Stimulated activated memory B cell treated with anti-CD40 and anti-IgM and Interleukin-4, amounts not matched to agents 10 μg/mL and 1 μg/mL and 100 μg/mL, for 72 hours (primary cell): ENCODE data around the gene PRSS27.

Source experiments
- ATAC-seq: fragments of 150-1000 bp; cut with Tn5 transposase; 2 replicates; pipeline ENCODE4 v1.10.0; 2021
- H3K27ac Mint-ChIP-seq: one replicate; pipeline ENCODE4 v1.8.0; 2022; ENCODE audit warnings: mild to moderate bottlenecking, mixed read lengths
- H3K27me3 Mint-ChIP-seq: one replicate; pipeline ENCODE4 v1.8.0; 2022; ENCODE audit warnings: mixed read lengths
- H3K36me3 Mint-ChIP-seq: one replicate; pipeline ENCODE4 v1.8.0; 2022; ENCODE audit warnings: mixed read lengths
- H3K4me1 Mint-ChIP-seq: one replicate; pipeline ENCODE4 v1.8.0; 2022; ENCODE audit warnings: mixed read lengths
- H3K4me3 Mint-ChIP-seq: one replicate; pipeline ENCODE4 v1.8.0; 2022; ENCODE audit warnings: mild to moderate bottlenecking, moderate library complexity, mixed read lengths
- H3K9me3 Mint-ChIP-seq: one replicate; pipeline ENCODE4 v1.8.0; 2022; ENCODE audit warnings: mixed read lengths

PRSS27 gene

DNA sequence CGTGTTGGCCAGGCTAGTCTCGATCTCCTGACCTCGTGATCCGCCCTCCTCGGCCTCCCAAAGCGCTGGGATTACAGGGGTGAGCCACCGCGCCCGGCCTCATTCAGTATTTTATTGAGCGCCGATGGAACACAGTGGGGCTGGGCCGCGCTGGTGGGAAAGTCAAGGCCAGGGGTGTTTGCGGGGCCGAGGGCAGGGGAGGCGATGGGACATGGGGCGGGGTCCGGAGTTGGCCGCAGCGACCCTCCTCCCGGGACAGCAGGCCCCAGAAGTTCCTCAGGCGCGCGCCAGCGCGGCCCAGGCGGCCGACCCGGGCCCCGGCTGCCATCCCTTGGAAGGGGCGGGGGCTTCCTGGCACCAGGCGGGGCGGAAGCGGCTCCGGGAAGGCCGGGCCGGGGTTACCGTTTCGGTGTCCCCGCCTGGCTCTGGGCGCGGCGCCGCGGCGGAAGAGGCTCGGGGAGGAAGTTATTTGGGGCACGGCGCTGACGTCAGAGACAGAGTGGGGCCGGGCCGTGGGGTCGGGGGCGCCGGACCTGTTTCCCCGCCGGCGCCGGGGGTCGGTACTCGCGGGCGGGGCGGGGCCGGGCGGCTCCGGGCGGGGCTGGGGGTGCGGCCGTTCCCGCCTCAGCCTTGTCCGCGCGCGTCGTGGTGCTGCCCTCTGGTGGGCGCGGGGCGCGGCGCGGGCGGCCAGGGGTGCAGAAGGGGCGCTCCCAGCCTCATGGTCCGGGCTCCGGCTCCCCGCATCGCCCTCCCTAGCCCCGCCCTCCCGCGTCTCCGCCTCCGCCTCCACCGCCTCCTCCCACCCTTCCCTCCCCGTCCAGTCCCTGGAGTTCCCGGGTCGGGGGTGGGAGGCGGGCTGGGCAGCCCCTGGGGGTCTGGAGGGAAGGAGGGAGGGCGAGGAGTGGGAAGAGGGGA is 952 bp upstream of the PRSS27 start:
- H3K36me3 Mint-ChIP-seq, result no peaks in the 10 kb centered on the region
- peaks cover 6% of the 10 kb centered on the region for H3K4me1 Mint-ChIP-seq
- peak overlapping the region; percentile 88 for H3K4me3 Mint-ChIP-seq
- ATAC-seq, result peak; percentile 93
- H3K27ac Mint-ChIP-seq, result peak overlapping the region; percentile 89
- H3K9me3 Mint-ChIP-seq, result no peaks in the 10 kb centered on the region
- peaks cover 25% of the 10 kb centered on the region for H3K27me3 Mint-ChIP-seq

DNA sequence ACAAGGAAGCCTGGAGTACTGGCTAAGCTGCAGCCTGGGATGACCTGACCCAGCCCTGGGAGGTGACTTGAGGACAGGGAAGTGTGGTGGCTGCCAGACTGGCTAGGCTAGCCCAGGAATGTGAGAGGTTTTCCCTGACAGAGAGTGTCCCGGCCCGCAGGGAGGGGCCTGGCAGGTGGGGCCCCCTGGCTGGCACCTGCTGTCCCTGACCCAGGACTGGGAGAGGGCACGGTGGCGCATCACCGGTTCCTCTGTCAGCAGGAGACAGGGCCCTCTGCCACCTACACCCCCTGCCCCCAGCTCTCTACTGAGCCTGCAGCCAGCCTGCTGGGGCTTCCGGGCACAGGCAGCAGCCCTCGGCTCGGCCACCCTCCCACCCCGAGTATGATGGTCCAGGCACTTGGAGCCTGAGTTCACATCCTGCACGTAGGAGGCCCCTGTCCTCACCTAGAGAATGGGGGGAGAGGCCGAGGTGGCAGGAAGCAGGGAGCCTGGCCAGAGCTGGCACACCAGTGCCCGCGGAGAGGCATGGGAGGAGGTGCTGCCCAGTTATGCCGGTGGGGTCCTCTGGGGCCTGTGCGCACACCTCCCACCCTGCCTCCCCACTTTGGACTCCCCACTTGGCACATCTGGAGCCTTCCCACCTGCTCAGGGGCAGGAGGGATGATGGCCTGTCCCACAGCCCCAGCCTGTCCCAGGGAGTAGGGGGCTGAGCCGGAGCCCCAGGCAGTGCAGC is 528 bp downstream of the PRSS27 start:
- H3K4me3 Mint-ChIP-seq, result peak overlapping the region; percentile 29
- H3K27me3 Mint-ChIP-seq, result peaks cover 23% of the 10 kb centered on the region
- no peaks in the 10 kb centered on the region for H3K36me3 Mint-ChIP-seq
- H3K27ac Mint-ChIP-seq, result no peak overlapping the region
- no peak for ATAC-seq
- H3K4me1 Mint-ChIP-seq, result peaks cover 20% of the 10 kb centered on the region
- no peaks in the 10 kb centered on the region for H3K9me3 Mint-ChIP-seq

DNA sequence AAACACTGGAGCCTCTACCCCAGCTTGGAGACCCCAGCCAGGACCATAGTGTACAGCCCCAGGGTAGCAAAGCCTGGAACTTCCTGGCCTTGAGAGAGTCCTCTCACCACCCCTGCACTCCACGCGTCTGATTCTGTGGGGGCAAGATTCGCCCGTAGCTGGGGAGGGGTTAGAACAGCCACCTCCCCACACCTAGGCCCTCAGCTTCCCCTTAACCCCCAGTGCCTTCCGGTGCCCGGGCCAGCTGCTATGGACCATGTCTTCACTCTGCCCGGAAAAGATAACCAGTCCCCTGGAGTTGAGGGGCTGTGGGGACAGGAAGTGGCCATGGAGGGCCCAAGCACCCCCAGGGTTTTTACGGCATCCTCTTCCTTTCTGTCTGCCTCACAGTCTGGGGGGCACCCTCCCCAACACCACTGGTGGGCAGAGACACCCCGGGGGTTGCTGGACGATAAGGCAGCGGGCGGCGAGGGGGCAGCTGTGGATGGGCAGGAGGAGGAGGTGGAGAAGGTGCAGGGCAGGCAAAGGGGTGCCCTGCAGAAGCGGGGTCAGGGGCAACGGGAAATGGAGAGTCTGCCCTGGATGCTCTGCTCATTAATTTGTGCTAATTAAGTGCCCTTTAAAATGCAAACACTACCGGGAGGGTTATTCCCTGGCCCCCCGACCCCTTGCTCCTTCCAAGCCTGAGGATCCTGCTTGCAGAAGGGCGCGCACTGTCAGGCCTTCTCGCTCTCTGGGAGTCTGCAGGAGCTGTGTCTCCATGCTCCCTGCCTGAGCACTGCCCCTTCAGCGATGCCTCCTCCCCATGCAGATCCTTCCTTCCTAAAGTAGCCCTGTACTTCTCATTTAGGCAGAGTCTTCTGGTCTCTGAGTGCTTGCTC is 2.4 kb downstream of the PRSS27 start:
- H3K27ac Mint-ChIP-seq, result no peak overlapping the region
- peaks cover 26% of the 10 kb centered on the region for H3K4me1 Mint-ChIP-seq
- no peaks in the 10 kb centered on the region for H3K9me3 Mint-ChIP-seq

DNA sequence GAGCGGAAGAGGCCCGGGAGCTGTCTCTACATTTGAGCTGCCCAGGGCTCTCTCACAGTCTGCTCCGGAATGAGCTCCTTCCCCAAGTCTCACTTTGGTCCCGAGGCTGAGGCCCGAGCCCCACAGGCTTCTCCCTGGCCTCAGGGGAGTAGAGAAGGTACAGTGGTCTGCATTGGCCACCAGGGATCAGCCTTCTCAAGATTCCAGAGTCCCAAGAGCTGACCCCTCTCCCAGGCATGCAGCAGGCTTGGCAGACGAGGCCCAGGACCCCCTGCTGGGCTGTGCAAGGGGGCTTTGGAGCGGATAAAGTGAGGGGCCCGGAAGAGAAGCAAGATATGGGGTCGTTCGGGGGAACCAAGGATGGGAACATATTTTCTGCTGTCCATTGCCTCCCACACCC is 3.1 kb downstream of the PRSS27 start:
- H3K4me3 Mint-ChIP-seq, result no peak overlapping the region

More for the DNA sequence above, 2.4 kb downstream of the PRSS27 start:
- Mint-ChIP-seq H3K36me3 (no peaks in the 10 kb centered on the region), H3K4me3 (no peak overlapping the region), H3K27me3 (peaks cover 22% of the 10 kb centered on the region)
- no peak for ATAC-seq

DNA sequence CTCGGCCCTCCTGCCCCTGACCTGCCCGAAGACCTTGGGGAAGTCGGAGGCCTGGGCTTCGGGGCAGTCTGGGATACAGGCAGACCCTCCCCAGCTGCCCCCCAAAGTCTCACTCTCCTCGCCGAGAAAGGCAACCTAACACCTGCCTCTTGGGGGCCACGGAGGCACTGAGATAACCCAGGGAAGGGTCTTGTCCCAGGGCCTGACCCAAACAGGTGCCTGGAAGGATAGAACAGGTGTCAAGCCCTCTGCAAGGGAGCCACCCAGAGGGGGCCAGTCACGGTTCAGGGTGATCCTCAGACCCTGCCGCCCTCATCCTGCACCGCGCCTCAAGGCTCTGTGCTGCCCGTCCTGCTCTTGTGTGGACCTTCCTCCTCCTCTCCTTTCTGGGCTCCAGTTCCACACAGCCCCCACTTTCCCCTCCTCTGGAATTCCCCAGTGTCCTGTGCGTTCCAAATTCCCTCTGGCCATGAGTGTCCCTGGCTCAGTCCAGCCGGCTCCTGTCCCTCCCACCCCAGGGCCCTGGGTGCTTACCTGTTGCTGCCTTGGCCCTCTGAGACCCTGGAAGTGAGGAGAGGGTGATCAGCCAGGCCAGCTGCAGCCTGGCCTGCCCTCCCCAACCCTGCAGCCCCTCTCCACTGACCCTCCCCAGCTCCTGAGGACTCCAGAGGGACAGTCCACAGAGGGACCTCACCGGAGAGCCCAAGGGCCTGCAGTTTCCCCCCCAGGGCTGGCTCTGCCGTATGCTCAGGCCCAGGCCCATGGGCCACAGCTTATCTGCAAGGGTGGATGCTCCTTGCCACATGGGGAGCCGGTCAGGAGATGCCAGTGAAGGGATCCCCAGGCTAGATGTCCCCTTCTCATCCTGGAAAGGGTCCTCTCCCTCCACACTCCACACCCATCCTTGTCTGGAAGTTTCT is 3.8 kb downstream of the PRSS27 start:
- no peak for ATAC-seq
- Mint-ChIP-seq H3K36me3 (no peaks in the 10 kb centered on the region), H3K27ac (no peak overlapping the region), H3K27me3 (peaks cover 22% of the 10 kb centered on the region), H3K4me1 (peaks cover 33% of the 10 kb centered on the region), H3K9me3 (no peaks in the 10 kb centered on the region), H3K4me3 (peak overlapping the region; percentile 36)

More for the DNA sequence above, 3.1 kb downstream of the PRSS27 start:
- Mint-ChIP-seq H3K4me1 (peaks cover 26% of the 10 kb centered on the region), H3K9me3 (no peaks in the 10 kb centered on the region), H3K27ac (no peak overlapping the region), H3K36me3 (no peaks in the 10 kb centered on the region), H3K27me3 (peaks cover 22% of the 10 kb centered on the region)
- ATAC-seq, result no peak

DNA sequence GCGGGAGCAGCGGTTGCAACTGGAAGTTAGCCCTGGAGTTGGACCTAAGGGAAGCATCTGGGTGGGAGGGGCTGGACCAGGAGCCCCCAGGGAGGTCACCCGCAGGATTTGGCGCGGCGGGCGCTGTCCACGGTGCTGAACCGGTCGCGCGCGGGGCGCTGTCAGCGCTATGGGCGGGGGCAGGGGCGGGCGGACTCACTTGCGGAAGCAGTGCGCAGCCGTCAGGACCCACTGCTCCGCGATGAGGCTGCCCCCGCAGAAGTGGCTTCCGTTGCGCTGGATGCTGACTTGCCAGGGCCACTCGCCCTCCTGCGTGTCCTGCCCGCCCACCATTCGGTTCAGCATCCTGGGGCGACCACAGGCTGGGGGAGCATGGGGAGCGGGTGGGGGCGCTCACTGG is 4.5 kb downstream of the PRSS27 start:
- Mint-ChIP-seq H3K4me3 (no peak overlapping the region), H3K36me3 (peaks cover 2% of the 10 kb centered on the region), H3K27me3 (peaks cover 22% of the 10 kb centered on the region), H3K27ac (no peak overlapping the region), H3K9me3 (no peaks in the 10 kb centered on the region), H3K4me1 (peaks cover 39% of the 10 kb centered on the region)
- peak; percentile 63 for ATAC-seq

DNA sequence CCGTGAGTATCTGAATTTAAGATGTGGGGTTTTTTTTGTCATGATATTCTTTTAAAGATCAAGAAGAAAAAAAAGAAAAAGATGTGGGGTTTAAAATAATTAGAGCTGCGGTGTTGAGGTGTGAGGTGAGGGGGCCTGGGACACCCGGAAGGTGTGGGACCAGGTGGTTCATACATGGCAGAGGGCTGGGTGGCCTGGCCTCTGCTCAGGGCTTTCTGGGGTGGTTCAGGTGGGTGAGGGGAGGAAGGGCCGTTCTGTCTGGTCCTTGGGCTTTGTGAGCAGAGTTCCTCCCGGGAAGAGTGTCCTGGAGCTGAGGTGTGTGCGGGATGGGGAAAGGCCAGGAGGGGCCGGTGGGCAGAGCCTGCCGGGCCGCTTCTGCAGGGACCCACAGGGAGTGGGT is 5.0 kb downstream of the PRSS27 start:
- H3K4me1 Mint-ChIP-seq, result peaks cover 44% of the 10 kb centered on the region
- H3K4me3 Mint-ChIP-seq, result peak overlapping the region; percentile 38
- H3K36me3 Mint-ChIP-seq, result peaks cover 6% of the 10 kb centered on the region
- H3K27me3 Mint-ChIP-seq, result peaks cover 22% of the 10 kb centered on the region
- no peak for ATAC-seq
- no peaks in the 10 kb centered on the region for H3K9me3 Mint-ChIP-seq
- H3K27ac Mint-ChIP-seq, result no peak overlapping the region

DNA sequence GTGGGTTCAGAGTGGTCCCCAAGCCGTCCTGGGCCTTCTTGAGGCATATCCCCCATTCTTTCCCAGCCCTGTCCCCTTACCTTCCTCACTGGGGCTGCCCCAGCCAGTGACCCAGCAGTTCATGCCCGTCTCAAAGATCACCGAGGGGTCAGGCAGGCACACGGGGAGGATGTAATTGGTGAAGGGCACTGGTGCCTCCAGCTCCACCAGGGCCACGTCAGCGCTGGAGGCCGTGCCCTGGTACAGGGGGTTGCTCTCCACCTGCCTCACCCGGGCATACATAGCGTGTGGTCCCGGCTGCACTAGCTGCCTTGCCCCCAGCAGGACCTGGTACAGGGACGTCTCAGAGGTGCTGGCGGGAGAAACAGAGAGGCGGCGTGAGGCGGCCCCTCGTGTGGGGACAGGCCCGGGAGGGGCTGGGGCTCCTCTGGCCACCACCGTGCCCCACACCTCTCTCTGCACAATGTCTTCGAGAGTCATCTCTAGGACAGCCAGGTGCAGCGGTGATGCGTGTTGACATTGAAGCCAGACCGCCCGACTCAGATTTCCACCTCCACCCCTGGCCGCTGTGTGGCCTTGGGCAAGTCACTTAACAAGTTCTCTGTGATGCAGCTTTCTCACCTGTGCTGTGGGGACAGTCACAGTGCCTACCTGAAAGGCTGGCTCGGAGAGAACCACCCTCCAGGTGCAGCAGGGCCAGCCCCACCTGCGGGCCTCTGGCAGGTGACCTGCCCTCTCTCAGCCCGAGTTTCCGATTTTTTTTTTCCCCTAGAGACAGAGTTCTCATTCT is 5.8 kb downstream of the PRSS27 start:
- H3K4me1 Mint-ChIP-seq, result peaks cover 48% of the 10 kb centered on the region
- H3K9me3 Mint-ChIP-seq, result no peaks in the 10 kb centered on the region
- no peak for ATAC-seq
- peaks cover 6% of the 10 kb centered on the region for H3K36me3 Mint-ChIP-seq
- no peak overlapping the region for H3K4me3 Mint-ChIP-seq
- H3K27ac Mint-ChIP-seq, result no peak overlapping the region
- peaks cover 22% of the 10 kb centered on the region for H3K27me3 Mint-ChIP-seq

DNA sequence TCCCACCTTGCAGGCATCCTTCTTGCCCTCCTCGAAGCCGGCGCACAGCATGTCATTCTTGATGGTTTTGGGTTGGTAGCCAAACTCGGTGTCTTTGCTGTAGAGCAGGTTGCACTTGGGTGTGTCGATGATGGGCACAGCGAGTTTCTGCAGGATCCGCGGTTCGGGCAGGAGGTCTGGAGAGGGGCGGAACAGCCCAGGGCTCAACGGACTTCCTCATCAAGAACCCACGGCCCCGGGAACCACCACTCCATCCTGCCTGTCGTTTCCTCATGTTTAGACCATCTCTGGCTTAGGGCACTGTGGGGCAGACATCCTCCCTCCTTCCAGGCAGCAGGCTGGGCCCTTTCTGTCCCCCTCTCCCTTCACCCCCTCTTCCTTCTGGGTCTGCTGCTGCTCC is 6.5 kb downstream of the PRSS27 start:
- Mint-ChIP-seq H3K27me3 (peaks cover 22% of the 10 kb centered on the region), H3K9me3 (no peaks in the 10 kb centered on the region), H3K27ac (no peak overlapping the region), H3K4me1 (peaks cover 48% of the 10 kb centered on the region), H3K36me3 (peaks cover 6% of the 10 kb centered on the region), H3K4me3 (no peak overlapping the region)
- ATAC-seq, result no peak

DNA sequence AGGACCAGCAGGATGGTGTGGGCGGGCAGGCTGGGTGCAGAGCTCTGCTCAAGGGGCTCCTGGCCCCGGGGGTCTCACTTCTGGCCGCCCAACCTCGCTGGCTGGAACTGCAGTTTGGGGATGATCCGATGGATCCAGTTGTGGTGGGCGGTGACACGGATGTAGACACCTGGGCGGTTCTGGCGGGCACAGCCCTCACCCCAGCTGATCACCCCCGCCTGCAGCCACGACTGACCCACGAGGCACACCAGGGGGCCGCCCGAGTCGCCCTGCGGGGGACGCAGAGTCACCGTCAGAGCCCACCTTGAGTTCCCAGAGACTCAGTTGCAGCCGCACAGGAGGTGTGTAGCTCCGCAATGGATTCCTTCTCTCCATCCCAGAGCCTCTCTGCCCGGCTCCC is 7.5 kb downstream of the PRSS27 start:
- H3K9me3 Mint-ChIP-seq, result no peaks in the 10 kb centered on the region
- peaks cover 14% of the 10 kb centered on the region for H3K36me3 Mint-ChIP-seq
- H3K4me3 Mint-ChIP-seq, result no peak overlapping the region
- no peak for ATAC-seq
- H3K27me3 Mint-ChIP-seq, result peaks cover 22% of the 10 kb centered on the region
- peaks cover 48% of the 10 kb centered on the region for H3K4me1 Mint-ChIP-seq
- no peak overlapping the region for H3K27ac Mint-ChIP-seq

DNA sequence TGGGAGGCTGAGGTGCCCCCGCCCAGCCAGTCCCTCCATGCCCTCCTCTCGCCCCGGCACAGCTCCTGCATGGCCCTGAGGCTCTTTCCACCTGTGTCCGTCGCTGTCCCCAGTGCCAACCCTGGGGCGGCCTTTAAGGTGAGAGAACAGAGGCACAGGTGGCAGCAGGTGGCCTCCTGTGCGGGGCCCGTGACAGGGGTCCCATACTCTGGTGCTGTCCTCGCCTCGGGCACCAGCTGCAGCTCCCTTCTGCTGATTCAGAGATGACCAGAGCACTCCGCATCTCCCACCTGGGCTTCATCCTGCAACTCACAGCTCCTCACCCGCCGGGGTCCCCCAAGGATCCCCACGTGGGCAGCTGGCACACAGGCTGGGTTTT is 8.0 kb downstream of the PRSS27 start:
- peaks cover 48% of the 10 kb centered on the region for H3K4me1 Mint-ChIP-seq
- H3K36me3 Mint-ChIP-seq, result peaks cover 14% of the 10 kb centered on the region
- H3K27me3 Mint-ChIP-seq, result peaks cover 22% of the 10 kb centered on the region
- H3K27ac Mint-ChIP-seq, result no peak overlapping the region
- H3K9me3 Mint-ChIP-seq, result no peaks in the 10 kb centered on the region
- H3K4me3 Mint-ChIP-seq, result no peak overlapping the region
- ATAC-seq, result no peak

DNA sequence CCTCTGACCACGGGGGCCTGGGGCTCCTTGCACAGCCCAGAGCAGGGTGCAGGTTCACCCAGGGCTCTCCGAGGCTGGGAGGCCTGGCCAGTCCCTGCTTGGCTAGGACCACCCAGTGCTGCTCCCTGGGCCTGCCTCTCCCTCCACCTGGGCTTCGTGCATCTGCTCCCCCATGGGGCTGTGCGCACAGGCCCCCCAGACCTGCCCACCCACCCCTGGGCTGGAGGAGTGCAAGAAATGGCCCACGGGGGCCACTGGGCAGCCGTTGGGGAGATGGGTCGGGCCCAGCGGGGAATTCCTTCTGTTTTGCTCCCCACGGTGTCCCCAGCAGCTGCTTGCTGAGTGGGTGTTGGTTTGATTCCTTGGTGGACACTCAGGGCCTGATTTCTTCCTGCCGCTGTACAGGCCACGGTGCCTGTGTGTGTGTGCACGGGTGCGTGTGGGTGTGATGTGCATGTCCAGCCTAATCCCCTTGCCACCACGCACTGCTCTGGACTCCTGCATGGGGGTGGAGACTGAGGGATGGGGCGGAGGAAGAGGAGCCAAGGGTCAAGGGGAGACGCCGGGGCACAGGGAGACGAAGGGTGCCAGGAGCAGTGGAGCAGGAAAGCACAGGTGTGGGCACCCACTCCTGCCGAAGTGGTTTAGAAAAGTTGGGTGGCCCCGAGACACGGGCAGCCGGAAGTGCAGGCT is 8.5 kb downstream of the PRSS27 start:
- no peak overlapping the region for H3K4me3 Mint-ChIP-seq
- H3K27ac Mint-ChIP-seq, result no peak overlapping the region
- H3K9me3 Mint-ChIP-seq, result no peaks in the 10 kb centered on the region
- H3K27me3 Mint-ChIP-seq, result peaks cover 22% of the 10 kb centered on the region
- H3K36me3 Mint-ChIP-seq, result peaks cover 16% of the 10 kb centered on the region
- H3K4me1 Mint-ChIP-seq, result peaks cover 47% of the 10 kb centered on the region
- no peak for ATAC-seq

DNA sequence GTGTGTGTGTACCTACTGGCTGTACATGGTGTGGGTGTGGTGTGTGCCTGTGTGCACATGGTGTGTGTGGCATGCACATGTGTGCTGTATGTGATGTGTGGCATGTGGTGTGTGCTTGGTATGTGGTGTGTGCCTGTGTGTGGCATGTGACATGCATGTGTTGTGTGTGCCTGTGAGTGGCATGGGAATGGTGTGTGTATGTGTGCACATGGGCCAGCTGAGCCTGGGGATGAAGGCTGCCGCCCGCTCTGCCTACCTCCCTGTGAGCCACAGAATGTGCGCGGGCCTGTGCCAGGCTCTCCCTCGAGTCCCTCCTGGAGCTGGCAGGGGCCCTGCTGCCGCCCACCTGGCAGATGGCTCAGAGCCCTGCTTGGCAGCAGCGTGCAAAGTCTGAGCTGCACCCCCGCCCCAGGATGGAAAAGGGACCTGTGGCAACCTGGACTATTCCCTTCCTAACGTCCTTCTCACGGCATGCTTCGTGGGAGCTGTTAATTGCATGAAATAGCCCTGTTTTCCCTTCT is 9.3 kb downstream of the PRSS27 start:
- peaks cover 40% of the 10 kb centered on the region for H3K4me1 Mint-ChIP-seq
- no peaks in the 10 kb centered on the region for H3K9me3 Mint-ChIP-seq
- ATAC-seq, result peak; percentile 22
- no peak overlapping the region for H3K4me3 Mint-ChIP-seq
- H3K27me3 Mint-ChIP-seq, result peaks cover 22% of the 10 kb centered on the region
- H3K27ac Mint-ChIP-seq, result no peak overlapping the region
- H3K36me3 Mint-ChIP-seq, result peaks cover 23% of the 10 kb centered on the region
